Cerebellar nuclear complex (tissue), 1 donor: ENCODE measurements around the gene KIAA1586.

Source experiments
- DNase-seq, 2 experiments: peaks; one replicate each; lab custom pipeline; 2025; lab: John Stamatoyannopoulos, UW

The KIAA1586 gene

DNA sequence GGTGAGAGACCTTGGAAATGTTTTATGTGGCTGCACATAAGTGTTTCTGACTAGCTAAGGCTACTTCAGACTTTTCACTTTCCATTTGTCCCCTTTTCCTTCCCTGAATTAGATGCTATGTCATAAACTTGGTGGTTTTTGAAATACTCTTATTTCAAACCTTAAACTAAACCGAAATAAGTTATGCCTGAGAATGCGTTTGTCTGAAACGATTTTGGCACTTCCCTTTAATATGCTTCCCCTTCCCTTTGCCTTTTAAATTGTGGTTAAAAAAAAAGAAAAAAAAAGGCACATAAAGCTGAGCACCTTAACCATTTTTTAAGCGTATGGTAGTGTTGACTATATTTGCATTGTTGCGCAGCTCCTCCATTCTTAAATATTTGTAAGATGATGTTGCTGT lies 57.8 kb downstream of the KIAA1586 start:
- no peak for DNase-seq
